ENCODE measurements around the gene CHRND. TPM values are rescaled to one million over a fixed set of nuclear protein-coding genes. Genes with fewer than 3 reads are reported as not detected.

CHRND gene
- total RNA-seq, 2 donors from 2014 or later, result not detected

DNA sequence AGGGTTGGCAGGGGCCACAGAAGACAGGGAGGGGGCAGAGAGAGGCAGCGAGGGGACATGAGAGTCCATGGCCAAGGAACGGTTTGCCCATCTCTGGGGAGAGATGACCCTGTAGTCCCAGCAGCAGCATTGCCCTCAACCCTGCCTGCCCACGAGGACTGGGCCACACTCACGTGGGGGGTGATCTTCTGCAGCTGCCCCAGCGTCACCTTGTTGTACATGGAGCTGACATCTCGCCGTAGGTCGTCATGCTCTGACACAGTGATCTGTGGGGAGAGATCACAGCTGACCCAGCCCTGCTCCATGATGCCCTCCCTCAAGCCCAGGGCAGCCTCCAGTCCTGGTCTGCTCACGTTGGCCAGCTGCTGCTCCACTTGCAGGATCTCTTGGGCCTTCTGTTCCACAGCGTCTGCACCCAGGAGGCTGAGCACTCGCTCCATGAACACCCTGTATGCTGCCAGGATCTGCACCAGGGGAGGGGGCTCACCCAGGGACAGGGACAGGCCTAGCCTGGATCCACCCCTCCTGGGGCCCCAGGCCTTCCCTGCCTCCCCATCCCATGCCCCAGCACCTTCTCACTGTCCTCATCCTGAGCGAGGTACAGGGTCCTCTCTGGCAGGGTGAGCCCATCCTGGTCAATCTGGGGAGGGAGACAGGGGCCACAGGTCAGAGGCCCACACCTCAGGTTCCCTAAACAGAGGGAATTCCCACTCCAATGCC, 41.2 kb upstream of the CHRND start:
- Mint-ChIP-seq H3K27me3 (peaks cover 32% of the 10 kb centered on the region), H3K4me3 (peak overlapping the region; percentile 43), H3K27ac (no peak overlapping the region), H3K4me1 (peaks cover 4% of the 10 kb centered on the region), H3K9me3 (no peaks in the 10 kb centered on the region), H3K36me3 (ENCODE audit: low read depth) (no peaks in the 10 kb centered on the region)
- no peak for ATAC-seq (replicated peaks)

DNA sequence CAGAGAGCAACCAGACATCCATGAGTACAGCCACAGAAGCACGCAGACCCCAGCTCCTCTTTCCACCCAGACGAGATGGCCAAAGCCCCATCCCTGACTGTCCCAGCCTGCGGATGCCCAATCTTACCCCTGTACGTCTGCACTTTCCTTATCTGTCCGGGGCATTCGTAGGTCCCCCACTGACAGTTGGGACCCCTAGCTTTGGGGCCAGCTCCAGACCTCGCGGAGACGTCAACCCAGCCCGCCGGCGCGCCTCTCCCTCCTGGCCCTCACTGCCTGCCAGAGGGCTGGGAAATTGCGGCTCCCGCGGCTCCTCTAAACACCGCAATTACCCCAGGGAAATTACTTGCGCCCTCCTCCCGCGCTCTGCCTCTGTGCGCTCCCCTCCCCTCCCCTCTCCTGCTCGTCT, 40.6 kb upstream of the CHRND start:
- Mint-ChIP-seq H3K9me3 (no peaks in the 10 kb centered on the region), H3K36me3 (ENCODE audit: low read depth) (no peaks in the 10 kb centered on the region), H3K27ac (no peak overlapping the region), H3K27me3 (peaks cover 35% of the 10 kb centered on the region), H3K4me3 (peak overlapping the region; percentile 43), H3K4me1 (peaks cover 4% of the 10 kb centered on the region)
- ATAC-seq (replicated peaks), result no peak

DNA sequence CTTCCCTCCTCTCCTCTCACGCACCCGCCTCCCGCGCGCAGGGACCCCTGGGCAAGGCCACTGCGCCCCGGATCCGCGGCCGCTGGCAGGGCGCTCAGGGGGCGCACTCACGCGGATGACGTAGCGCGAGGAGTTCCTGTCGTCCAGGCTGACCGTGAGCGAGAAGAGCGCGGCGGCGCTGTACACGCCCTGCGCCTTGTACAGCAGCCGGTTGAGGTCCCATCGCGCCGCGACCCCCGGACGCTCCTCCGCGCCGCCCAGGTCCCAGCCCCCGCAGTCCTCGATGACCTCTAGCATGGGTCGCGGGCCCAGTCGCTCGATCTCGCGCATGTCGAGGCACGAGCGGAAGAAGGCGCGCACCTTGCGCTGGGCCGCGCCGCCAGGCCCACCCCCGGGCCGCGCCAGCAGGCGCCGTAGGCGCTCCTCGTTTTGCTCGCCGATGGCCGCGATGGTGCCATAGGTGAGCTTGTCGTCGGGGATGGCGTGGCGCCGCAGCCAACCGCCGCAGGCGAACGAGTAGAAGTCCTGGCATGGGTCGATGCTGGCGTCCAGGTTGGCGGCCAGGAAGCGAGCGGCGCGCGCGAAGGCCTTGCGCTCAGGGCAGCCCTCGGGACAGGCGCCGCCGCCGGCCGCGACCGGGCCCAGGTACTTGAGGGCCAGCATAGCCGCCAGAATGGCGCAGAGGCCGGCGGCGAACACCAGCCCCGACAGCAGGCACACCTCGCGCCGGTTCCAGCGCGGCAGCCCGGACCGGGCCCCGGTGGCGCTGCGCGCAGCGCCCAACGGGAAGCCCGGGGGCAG, 40.0 kb upstream of the CHRND start:
- Mint-ChIP-seq H3K4me1 (peaks cover 4% of the 10 kb centered on the region), H3K27ac (no peak overlapping the region), H3K9me3 (no peaks in the 10 kb centered on the region), H3K4me3 (peak overlapping the region; percentile 43), H3K36me3 (ENCODE audit: low read depth) (no peaks in the 10 kb centered on the region), H3K27me3 (peaks cover 37% of the 10 kb centered on the region)
- ATAC-seq (replicated peaks), result no peak

DNA sequence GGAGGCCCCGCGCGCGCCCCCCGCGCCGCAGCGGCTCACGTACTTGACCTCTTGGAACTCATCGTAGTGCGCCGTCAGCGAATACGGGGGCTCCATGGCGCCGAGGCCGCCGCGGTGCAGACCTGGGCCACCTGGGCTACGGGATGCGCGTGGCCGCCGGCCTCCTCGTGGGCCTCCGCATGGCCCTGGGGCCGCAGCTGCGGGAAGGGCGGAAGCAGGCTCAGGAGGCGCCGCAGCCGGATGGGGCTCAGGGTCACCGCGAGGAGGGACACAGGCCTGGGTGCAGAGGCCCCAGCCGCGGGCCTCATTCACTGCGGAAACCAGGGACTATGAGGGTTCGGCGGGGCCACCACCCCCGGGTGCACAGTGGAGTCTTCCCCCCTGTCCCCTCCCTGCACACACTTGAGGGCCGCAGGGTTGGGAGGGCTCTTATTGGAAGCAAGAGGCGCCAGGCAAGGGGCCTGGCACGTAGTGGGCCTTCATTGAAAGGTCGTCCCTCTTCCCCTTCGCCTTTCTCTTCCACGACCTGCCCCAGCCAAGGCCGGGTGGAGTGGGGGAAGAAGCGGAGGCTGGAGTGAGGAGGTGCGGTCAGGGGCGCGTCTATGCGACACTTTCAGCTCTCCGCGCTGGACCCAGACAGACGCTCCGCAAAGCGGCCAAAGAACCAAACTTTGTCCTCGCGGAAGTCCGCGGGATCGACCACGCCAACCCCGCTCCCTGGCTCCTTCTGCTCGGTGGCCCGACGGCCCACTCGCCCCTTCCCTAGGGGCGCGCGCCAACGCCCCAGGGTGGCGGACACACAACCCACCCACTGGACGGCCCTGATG, 39.2 kb upstream of the CHRND start:
- no peaks in the 10 kb centered on the region for H3K36me3 Mint-ChIP-seq (ENCODE audit: low read depth)
- H3K4me1 Mint-ChIP-seq, result peaks cover 4% of the 10 kb centered on the region
- ATAC-seq (replicated peaks), result no peak
- no peak overlapping the region for H3K27ac Mint-ChIP-seq
- no peaks in the 10 kb centered on the region for H3K9me3 Mint-ChIP-seq
- H3K4me3 Mint-ChIP-seq, result no peak overlapping the region
- H3K27me3 Mint-ChIP-seq, result peaks cover 45% of the 10 kb centered on the region

DNA sequence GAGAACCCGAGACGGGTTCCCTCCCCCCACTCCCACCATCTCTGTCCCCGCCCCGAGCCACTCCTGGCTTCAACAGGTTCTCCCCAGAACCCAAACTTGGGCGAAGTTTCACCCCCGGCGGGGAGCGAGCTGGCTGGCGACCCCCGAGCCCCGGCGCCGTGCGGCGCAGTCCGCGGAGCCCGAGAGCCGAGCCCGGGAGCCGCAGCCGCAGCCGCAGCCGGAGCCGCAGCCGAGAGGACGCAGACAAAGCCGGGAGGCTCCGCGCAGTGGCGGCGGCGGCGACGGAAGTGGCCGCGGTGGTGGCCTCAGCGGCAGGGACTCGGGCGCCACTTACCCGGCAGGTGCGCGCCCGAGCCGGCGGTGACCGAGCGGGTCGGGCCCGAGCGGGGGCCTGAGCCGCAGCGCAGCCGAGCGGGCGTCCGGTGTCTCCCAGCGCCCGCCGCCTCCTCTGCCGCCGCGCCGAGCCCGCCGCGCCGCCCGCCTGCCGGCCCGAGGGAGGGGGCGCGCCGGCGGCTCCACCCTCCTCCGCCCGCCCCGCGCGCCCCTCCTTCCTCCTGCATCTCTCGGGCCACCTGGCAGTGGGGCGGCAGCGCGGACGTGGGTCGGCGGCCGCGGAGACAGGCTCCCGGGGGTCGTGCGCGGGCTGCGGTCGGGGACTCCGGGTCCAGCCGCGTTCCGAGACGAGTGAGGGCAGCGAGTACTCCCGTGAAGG, 38.4 kb upstream of the CHRND start, which contains the start of gene ECEL1:
Gene ECEL1, minus strand, starts transcription at position 450 of the 712 bp plus-strand sequence. CDS start 1,181 bp downstream, outside the sequence.
- Mint-ChIP-seq H3K4me1 (peaks cover 4% of the 10 kb centered on the region), H3K27me3 (peaks cover 45% of the 10 kb centered on the region), H3K27ac (no peak within 1 kb of the TSS), H3K4me3 (peak within 1 kb of the TSS; percentile 21), H3K9me3 (no peaks in the 10 kb centered on the region), H3K36me3 (ENCODE audit: low read depth) (no peaks in the 10 kb centered on the region)
- no peak for ATAC-seq (replicated peaks)

DNA sequence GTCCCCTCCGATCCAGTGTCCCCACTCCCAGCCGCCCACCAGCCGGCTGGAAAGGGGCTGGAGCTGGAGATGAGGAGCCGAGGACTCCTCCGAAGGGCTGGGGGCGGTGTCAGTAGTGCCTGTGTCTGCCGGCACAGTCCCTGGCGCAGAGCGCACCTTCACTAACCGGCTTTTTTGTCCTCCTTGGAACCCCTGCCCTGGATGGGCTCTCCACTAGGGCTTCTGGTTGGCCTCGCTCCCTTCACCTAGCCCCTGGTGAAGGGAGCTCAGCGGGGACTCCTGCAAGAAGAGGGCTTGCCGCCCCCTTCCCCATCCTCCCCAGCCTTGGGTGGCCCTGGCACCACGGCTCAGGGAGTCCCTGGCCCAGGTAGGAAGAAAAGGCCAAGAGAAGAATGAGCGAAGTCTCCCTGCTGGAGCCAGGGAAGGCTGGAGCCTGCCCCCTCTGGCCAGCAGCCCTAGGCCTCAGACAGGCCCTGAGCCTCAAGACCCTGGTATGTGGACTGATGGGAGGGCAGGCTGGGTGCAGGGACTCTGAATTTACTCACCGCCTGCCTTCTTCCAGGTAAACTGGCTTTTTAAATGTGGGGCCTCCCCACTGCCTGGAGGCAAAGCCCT, 37.8 kb upstream of the CHRND start:
- Mint-ChIP-seq H3K36me3 (ENCODE audit: low read depth) (no peaks in the 10 kb centered on the region), H3K4me3 (peak overlapping the region; percentile 21), H3K9me3 (no peaks in the 10 kb centered on the region), H3K27ac (no peak overlapping the region), H3K4me1 (peaks cover 4% of the 10 kb centered on the region), H3K27me3 (peaks cover 42% of the 10 kb centered on the region)
- no peak for ATAC-seq (replicated peaks)

DNA sequence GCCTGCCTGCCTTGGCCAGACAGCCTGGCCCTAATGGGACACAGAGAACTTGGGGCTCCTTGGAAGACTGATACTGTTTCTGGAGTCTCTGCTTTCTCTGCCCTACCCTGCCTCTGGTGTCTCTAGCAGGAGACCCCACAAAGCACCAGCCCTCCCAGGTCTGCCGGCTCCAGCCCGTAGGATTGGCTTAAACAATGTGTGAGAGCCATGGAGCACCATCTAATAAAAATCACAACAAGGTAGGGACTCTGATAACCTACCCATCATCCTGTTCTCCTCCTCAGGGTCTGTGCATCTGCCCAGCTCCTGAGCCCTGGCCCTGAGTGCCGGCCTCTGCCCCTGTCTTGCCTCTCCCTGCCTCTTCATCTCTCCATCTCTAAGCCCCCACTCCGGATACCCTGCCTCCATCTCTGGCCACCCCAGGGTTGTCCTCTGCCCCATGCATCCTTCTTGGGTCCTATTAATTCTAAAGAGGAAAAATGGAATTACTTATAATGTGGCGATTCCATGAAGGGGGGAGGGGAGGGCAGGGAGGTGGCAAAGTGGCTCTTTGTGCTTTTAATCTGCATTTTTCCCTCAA, 37.1 kb upstream of the CHRND start:
- no peak for ATAC-seq (replicated peaks)
- H3K9me3 Mint-ChIP-seq, result no peaks in the 10 kb centered on the region
- no peaks in the 10 kb centered on the region for H3K36me3 Mint-ChIP-seq (ENCODE audit: low read depth)
- peak overlapping the region; percentile 21 for H3K4me3 Mint-ChIP-seq
- peaks cover 4% of the 10 kb centered on the region for H3K4me1 Mint-ChIP-seq
- H3K27me3 Mint-ChIP-seq, result peaks cover 42% of the 10 kb centered on the region
- H3K27ac Mint-ChIP-seq, result no peak overlapping the region

DNA sequence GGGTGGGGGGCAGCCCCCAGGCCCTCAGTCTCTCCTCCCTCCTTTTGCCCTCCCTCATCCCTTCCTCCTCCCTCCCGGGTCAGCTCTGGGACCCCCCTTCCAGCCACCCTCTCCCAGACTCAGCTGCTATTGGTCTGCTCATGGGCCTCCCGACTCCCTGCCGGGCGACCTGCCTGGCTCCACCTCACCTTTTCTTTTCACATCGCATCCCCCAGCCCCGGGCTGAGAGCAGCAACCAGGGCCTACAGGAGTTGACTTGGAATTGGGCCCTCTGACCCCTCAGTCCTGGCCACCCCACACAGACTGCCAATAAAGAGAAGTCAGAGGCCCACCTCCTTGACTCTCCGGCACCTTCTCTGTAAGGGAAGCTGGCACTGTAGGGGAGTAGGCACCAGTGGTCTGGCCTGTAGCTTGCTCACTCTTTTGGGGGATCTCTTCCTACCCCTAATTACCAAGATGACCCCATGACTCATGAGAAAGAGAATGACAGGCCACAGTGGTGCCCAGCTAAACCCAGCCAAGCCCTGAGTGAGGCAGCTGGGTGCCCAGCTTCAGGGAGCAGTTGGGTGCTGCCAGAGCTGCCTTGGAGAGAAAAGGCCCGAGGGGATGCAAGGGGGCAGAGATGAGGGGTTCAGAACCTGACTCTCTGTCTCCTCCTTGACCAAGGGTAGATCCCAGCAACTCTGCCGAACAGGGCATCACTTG, 36.3 kb upstream of the CHRND start:
- Mint-ChIP-seq H3K4me3 (no peak overlapping the region), H3K4me1 (peaks cover 4% of the 10 kb centered on the region), H3K36me3 (ENCODE audit: low read depth) (no peaks in the 10 kb centered on the region), H3K9me3 (no peaks in the 10 kb centered on the region), H3K27me3 (peaks cover 38% of the 10 kb centered on the region), H3K27ac (no peak overlapping the region)
- ATAC-seq (replicated peaks), result no peak

DNA sequence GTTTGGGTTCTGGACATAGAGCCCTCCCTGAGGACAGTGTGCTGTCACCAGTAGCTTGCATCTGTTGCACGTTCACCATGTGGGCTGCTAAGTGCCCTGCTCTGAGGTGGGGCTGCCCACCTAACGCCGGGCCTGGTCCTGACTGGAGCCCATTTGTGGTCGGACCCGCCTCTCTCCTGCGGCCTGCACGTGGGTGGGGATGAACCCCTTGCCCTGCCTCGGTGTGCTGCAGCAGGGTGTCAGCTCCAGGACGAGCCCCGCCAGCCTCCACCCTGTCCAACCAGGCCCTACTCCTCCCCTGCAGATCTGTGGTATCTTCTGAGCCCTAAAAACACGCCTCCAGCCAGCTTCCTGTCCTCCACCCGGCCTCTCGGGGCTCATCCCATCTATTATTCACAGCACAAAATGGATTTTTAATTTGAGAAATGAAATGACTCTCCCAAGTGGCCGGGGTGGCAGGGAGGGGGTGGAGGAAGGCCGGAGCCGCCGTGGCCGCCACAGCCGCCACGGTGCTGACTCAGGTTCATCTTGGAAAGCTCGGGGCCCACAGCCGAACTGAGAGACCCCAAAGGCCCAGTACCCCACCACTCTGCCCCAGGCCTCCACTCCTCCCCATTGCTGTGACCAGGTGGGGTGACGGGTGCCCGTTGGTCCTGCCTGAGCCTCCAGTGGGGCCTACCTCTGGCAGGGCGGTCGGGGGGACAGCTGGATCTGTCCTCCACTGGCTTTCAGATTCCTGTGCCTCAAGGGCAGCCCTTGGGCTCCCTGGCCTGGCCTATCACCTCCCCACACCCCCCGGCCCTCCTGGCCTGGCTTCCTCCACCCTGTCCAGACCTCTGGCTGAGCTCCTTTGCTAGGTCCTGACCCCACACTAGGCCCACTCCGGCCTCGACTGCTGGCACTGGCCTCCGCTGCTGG, 35.5 kb upstream of the CHRND start:
- H3K36me3 Mint-ChIP-seq (ENCODE audit: low read depth), result no peaks in the 10 kb centered on the region
- H3K27ac Mint-ChIP-seq, result no peak overlapping the region
- H3K4me3 Mint-ChIP-seq, result no peak overlapping the region
- H3K4me1 Mint-ChIP-seq, result no peaks in the 10 kb centered on the region
- no peak for ATAC-seq (replicated peaks)
- no peaks in the 10 kb centered on the region for H3K9me3 Mint-ChIP-seq
- peaks cover 30% of the 10 kb centered on the region for H3K27me3 Mint-ChIP-seq

DNA sequence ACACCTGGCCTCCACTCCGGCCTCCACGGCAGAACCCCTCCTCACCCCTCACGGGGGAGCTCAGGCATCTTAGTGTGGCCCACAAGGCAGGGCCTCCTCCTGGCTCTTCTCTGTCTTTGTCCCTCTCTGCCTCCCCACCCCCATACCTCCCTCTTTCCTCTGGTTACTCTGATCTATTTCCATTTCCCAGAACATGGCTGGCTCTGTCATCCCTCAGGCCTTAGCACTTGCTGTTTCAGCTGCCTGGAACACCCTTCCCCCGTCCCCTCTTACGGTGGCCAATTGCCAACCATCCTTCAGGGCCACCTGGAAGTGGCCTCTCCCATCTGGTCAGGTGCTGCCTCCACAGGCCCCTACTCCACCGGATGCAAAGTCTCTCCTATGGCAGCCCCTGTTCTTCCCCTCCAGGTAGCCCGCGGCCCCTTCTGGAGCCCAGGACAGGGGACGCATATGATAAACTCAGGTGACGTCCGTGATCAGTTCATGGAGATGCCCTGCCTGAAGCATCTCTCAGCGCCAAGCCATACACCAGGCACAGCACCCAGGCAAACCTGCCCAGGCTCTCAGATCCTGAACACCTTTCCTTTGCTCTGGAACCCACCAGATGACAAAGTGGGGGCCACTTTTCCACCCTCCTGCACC, 34.7 kb upstream of the CHRND start:
- Mint-ChIP-seq H3K4me3 (no peak overlapping the region), H3K27ac (no peak overlapping the region), H3K9me3 (no peaks in the 10 kb centered on the region), H3K36me3 (ENCODE audit: low read depth) (no peaks in the 10 kb centered on the region), H3K4me1 (no peaks in the 10 kb centered on the region), H3K27me3 (peaks cover 29% of the 10 kb centered on the region)
- ATAC-seq (replicated peaks), result no peak

DNA sequence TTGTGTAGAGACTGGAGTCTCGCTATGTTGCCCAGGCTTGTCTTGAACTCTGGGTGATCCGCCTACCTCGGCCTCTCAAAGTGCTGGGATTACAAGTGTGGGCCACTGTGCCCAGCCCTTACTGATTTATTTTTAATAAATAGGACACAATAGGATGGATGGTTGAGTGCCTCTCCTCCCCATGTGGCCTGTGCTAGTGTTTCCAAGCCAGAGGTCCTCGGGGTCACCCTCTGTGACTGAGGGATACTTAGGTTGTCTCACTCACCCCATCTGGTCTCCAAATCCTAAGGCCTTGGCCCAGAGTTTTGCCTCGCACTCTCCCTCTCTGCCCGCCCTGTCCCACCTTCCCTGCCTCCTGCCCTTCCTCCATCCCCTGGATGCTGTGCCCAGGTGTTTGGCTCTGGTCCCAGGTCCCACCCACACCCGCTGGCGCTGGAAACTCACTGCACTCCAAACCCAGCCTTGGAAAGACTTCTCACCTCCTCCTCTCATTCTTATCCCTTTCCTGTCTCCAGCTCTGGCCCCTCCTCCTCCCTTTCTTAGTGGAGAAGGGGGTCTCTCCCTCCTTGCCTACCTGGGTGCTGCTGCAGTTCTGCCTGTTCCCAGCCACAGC, 33.6 kb upstream of the CHRND start:
- Mint-ChIP-seq H3K27ac (no peak overlapping the region), H3K36me3 (ENCODE audit: low read depth) (no peaks in the 10 kb centered on the region), H3K27me3 (peaks cover 29% of the 10 kb centered on the region), H3K9me3 (no peaks in the 10 kb centered on the region), H3K4me1 (no peaks in the 10 kb centered on the region), H3K4me3 (no peak overlapping the region)
- ATAC-seq (replicated peaks), result no peak

Data from activated T-helper 17 cell treated with anti-CD3 and anti-CD28 coated beads, Interleukin-2, amount 50 U/mL, for 72 hours (primary cell).